ENCODE measurements around the gene RAPGEF5. TPM values are rescaled to one million over a fixed set of nuclear protein-coding genes. Genes with fewer than 3 reads are reported as not detected.
"Not testable (repeated sequence)": the region's sequence is repeated elsewhere in the genome, so short reads cannot be mapped to it uniquely, and the experiment has no call there.

Gene RAPGEF5
- total and polyA plus RNA-seq, 2 experiments from 2014 or later = 0.21 TPM; not detected in 1

GRCh38 chr7:22082886-22083703 is 273.9 kb downstream of the RAPGEF5 start:
- TF ChIP-seq, protein P1, sequence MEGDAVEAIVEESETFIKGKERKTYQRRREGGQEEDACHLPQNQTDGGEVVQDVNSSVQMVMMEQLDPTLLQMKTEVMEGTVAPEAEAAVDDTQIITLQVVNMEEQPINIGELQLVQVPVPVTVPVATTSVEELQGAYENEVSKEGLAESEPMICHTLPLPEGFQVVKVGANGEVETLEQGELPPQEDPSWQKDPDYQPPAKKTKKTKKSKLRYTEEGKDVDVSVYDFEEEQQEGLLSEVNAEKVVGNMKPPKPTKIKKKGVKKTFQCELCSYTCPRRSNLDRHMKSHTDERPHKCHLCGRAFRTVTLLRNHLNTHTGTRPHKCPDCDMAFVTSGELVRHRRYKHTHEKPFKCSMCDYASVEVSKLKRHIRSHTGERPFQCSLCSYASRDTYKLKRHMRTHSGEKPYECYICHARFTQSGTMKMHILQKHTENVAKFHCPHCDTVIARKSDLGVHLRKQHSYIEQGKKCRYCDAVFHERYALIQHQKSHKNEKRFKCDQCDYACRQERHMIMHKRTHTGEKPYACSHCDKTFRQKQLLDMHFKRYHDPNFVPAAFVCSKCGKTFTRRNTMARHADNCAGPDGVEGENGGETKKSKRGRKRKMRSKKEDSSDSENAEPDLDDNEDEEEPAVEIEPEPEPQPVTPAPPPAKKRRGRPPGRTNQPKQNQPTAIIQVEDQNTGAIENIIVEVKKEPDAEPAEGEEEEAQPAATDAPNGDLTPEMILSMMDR (IDR thresholded peaks at IDR 0.05; ENCODE audit: low read depth, low read length) = peak; percentile 94
- Histone ChIP-seq H3K4me3 (peak overlapping the region; percentile 59), H3K4me1 (ENCODE audit: low read depth) (no peaks in the 10 kb centered on the region), H3K9me3 (ENCODE audit: low read depth) (no peaks in the 10 kb centered on the region), H3K36me3 (no peaks in the 10 kb centered on the region), H3K27me3 (peaks cover 36% of the 10 kb centered on the region), H3K27ac (no peak overlapping the region)
- peak; percentile 85 to 90 for DNase-seq (ENCODE audit: low read depth in 1 of 2, low spot score in 1 of 2)

- Histone ChIP-seq H3K36me3 (no peaks in the 10 kb centered on the region), H3K27ac (no peak overlapping the region), H3K4me3 (peak overlapping the region; percentile 59), H3K4me1 (ENCODE audit: low read depth) (no peaks in the 10 kb centered on the region), H3K9me3 (ENCODE audit: low read depth) (no peaks in the 10 kb centered on the region), H3K27me3 (peaks cover 41% of the 10 kb centered on the region)
- TF ChIP-seq, protein P1 (IDR thresholded peaks at IDR 0.05; ENCODE audit: low read depth, low read length) = no peak
- DNase-seq (ENCODE audit: low read depth in 1 of 2, low spot score in 1 of 2) = no peak
Observed at GRCh38 chr7:22082553-22082885, 274.4 kb downstream of the RAPGEF5 start.

DNA sequence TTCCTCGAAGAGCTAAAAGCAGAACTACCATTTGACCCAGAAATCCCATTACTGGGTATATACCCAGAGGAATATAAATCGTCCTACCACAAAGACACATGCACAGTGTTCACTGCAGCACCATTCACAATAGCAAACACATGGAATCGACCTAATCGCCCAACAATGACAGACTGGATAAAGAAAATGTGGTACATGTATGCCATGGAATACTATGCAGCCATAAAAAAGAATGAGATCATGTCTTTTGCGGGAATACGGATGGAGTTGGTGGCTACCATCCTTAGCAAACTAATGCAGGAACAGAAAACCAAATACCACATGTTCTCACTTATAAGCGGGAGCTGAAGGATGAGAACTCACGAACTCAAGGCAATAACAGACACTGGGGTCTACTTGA is 276.7 kb downstream of the RAPGEF5 start:
- not testable (repeated sequence) for DNase-seq (ENCODE audit: low read depth in 1 of 2, low spot score in 1 of 2); H3K36me3 ChIP-seq; H3K9me3 ChIP-seq (ENCODE audit: low read depth); H3K4me3 ChIP-seq; H3K27ac ChIP-seq; H3K4me1 ChIP-seq (ENCODE audit: low read depth)
- H3K27me3 ChIP-seq = peaks cover 52% of the 10 kb centered on the region

DNA sequence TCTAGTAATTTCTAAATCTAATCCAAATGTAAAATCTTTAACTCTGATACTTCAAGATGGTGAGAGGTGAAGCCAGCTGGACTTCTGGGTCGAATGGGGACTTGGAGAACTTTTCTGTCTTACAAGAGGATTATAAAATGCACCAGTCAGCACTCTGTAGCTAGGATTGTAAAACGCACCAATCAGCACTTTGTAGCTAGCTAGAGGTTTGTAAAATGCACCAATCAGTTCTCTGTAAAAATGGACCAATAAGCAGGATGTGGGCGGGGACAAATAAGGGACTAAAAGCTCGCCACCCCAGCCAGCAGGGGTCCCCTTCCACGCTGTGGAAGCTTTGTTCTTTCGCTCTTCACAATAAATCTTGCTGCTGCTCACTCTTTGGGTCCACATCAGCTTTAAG is 278.1 kb downstream of the RAPGEF5 start:
- not testable (repeated sequence) for H3K36me3 ChIP-seq; H3K4me1 ChIP-seq (ENCODE audit: low read depth); H3K9me3 ChIP-seq (ENCODE audit: low read depth); DNase-seq (ENCODE audit: low read depth in 1 of 2, low spot score in 1 of 2); H3K27ac ChIP-seq; H3K4me3 ChIP-seq
- H3K27me3 ChIP-seq = peaks cover 58% of the 10 kb centered on the region

- Histone ChIP-seq H3K27me3 (peaks cover 60% of the 10 kb centered on the region), H3K36me3 (no peaks in the 10 kb centered on the region), H3K27ac (no peak overlapping the region), H3K4me3 (no peak overlapping the region), H3K4me1 (ENCODE audit: low read depth) (no peaks in the 10 kb centered on the region), H3K9me3 (ENCODE audit: low read depth) (no peaks in the 10 kb centered on the region)
- no peak for DNase-seq (ENCODE audit: low read depth in 1 of 2, low spot score in 1 of 2)
- TF ChIP-seq, protein P1 (IDR thresholded peaks at IDR 0.05; ENCODE audit: low read depth, low read length) = no peak
Observed at GRCh38 chr7:22075561-22075960, 281.4 kb downstream of the RAPGEF5 start.

- H3K27me3 ChIP-seq = peaks cover 63% of the 10 kb centered on the region
- no peak overlapping the region for H3K27ac ChIP-seq
- H3K9me3 ChIP-seq (ENCODE audit: low read depth) = no peaks in the 10 kb centered on the region
- TF ChIP-seq, protein P1 (IDR thresholded peaks at IDR 0.05; ENCODE audit: low read depth, low read length) = no peak
- DNase-seq (ENCODE audit: low read depth in 1 of 2, low spot score in 1 of 2) = no peak
- H3K4me1 ChIP-seq (ENCODE audit: low read depth) = no peaks in the 10 kb centered on the region
- no peak overlapping the region for H3K4me3 ChIP-seq
- H3K36me3 ChIP-seq = no peaks in the 10 kb centered on the region
Observed at GRCh38 chr7:22074897-22075296, 282.1 kb downstream of the RAPGEF5 start.

Other genes with a start within 250 kb of the RAPGEF5 start
- gene STEAP1B, start 143.0 kb upstream of the RAPGEF5 start, total RNA-seq = 0.11 TPM in 1 of 2 replicates, not detected in the other
- 0.16 TPM in 1 of 2 replicates, not detected in the other for gene STEAP1B, start 143.0 kb upstream of the RAPGEF5 start, polyA plus RNA-seq

Data from cardiac muscle cell (in vitro differentiated cells and primary cell).